ENCODE results near the gene EXOC3L2.
A peak's percentile ranks its signal among the peaks of the same experiment; 100 is the strongest.
"Not testable (repeated sequence)": the region's sequence is repeated elsewhere in the genome, so short reads cannot be mapped to it uniquely, and the experiment has no call there.

EXOC3L2 gene

GRCh38 chr19:45254044-45254531, 8.9 kb upstream of the EXOC3L2 start:
- no peak for DNase-seq

GRCh38 chr19:45253396-45254027, 8.3 kb upstream of the EXOC3L2 start:
- no peak for DNase-seq

- no peak for DNase-seq
These were observed 6.5 kb upstream of the EXOC3L2 start for GRCh38 chr19:45251452-45252354.

- peak; percentile 26 for DNase-seq
These were observed 5.7 kb upstream of the EXOC3L2 start, which contains the start of gene MARK4 for GRCh38 chr19:45250832-45251451. TSS of gene MARK4 (plus strand) at chr19:45251271. CDS start at chr19:45251589, 318 bp downstream.

GRCh38 chr19:45250216-45250831, 5.1 kb upstream of the EXOC3L2 start:
- no peak for DNase-seq

GRCh38 chr19:45249261-45250033, 4.2 kb upstream of the EXOC3L2 start:
- no peak for DNase-seq

GRCh38 chr19:45247136-45247535, 1.9 kb upstream of the EXOC3L2 start:
- no peak for DNase-seq

- DNase-seq: no peak
These were observed 619 bp upstream of the EXOC3L2 start for GRCh38 chr19:45245826-45246225.

- no peak for DNase-seq
These were observed 943 bp downstream of the EXOC3L2 start for GRCh38 chr19:45244133-45244794.

- DNase-seq: no peak
These were observed 2.0 kb downstream of the EXOC3L2 start for GRCh38 chr19:45243144-45243732.

GRCh38 chr19:45238556-45238955, 6.7 kb downstream of the EXOC3L2 start:
- DNase-seq: no peak

GRCh38 chr19:45235485-45235884, 9.7 kb downstream of the EXOC3L2 start:
- DNase-seq: no peak

GRCh38 chr19:45234089-45234869, 10.9 kb downstream of the EXOC3L2 start:
- DNase-seq: no peak

- DNase-seq: no peak
These were observed 13.3 kb downstream of the EXOC3L2 start for GRCh38 chr19:45231891-45232290.

GRCh38 chr19:45229056-45229455, 16.2 kb downstream of the EXOC3L2 start:
- DNase-seq: not testable (repeated sequence)

GRCh38 chr19:45224645-45225044, 20.6 kb downstream of the EXOC3L2 start:
- no peak for DNase-seq

GRCh38 chr19:45223879-45224278, 21.3 kb downstream of the EXOC3L2 start:
- DNase-seq: no peak

GRCh38 chr19:45222724-45223123, 22.5 kb downstream of the EXOC3L2 start:
- no peak for DNase-seq

- DNase-seq: no peak
These were observed 26.1 kb downstream of the EXOC3L2 start for GRCh38 chr19:45218911-45219743.
